ENCODE data around the gene HTRA3.

DNA sequence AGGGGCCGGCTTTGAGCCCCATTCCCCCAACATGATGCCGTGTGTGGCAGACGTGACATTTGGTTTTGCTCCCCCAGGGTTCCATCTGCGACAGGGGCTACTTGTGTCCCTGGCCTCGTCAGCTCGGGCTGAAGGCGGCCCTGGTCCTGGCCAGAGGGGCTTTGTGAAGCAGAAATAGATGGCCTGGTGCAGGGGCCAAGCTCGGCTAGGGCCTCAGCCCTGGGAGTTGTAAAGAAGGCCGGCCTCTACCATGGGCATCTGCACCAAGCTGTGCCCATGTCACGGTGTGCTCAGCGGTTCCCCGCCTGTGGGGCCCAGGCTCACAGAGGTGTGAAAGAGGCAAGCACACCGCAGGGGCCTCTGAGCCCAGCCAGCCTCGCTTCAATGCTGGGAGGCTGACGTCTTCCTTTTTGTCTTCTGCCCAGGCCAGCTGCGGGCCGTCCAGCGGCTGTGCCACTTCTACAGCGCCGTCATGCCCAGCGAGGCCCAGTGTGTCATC is 38.0 kb upstream of the HTRA3 start:
- TF ChIP-seq RXRA (IDR thresholded peaks at IDR 0.05; ENCODE audit: insufficient read depth, low read depth, low read length), result no peak
- TF ChIP-seq, protein P1, sequence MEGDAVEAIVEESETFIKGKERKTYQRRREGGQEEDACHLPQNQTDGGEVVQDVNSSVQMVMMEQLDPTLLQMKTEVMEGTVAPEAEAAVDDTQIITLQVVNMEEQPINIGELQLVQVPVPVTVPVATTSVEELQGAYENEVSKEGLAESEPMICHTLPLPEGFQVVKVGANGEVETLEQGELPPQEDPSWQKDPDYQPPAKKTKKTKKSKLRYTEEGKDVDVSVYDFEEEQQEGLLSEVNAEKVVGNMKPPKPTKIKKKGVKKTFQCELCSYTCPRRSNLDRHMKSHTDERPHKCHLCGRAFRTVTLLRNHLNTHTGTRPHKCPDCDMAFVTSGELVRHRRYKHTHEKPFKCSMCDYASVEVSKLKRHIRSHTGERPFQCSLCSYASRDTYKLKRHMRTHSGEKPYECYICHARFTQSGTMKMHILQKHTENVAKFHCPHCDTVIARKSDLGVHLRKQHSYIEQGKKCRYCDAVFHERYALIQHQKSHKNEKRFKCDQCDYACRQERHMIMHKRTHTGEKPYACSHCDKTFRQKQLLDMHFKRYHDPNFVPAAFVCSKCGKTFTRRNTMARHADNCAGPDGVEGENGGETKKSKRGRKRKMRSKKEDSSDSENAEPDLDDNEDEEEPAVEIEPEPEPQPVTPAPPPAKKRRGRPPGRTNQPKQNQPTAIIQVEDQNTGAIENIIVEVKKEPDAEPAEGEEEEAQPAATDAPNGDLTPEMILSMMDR (IDR thresholded peaks at IDR 0.05; ENCODE audit: control extremely low read depth in 1 of 3, insufficient read depth in 1 of 3, low read depth in 1 of 3, low read length in 3 of 3), result no peak
- no peak for TF ChIP-seq RAD21 (IDR thresholded peaks at IDR 0.05 in 1 of 2, conservative IDR thresholded peaks at IDR 0.05 in 1 of 2; ENCODE audit: low read depth in 2 of 2, low read length in 2 of 2)
- no peak for TF ChIP-seq TAF1 (IDR thresholded peaks at IDR 0.05; ENCODE audit: low read depth, low read length)
- TF ChIP-seq POU5F1 (IDR thresholded peaks at IDR 0.05; ENCODE audit: low read depth, low read length), result no peak
- TF ChIP-seq, protein P2, sequence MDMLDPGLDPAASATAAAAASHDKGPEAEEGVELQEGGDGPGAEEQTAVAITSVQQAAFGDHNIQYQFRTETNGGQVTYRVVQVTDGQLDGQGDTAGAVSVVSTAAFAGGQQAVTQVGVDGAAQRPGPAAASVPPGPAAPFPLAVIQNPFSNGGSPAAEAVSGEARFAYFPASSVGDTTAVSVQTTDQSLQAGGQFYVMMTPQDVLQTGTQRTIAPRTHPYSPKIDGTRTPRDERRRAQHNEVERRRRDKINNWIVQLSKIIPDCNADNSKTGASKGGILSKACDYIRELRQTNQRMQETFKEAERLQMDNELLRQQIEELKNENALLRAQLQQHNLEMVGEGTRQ (IDR thresholded peaks at IDR 0.05; ENCODE audit: low read length), result no peak

Measured in H1 (cell line).